A673 (cell line): ENCODE data around the gene C1QTNF5. TPM values are rescaled to one million over a fixed set of nuclear protein-coding genes. Genes with fewer than 3 reads are reported as not detected.
A peak's percentile ranks its signal among the peaks of the same experiment; 100 is the strongest.

Experiments
- Bru-seq: library from RNA; stranded (reverse); fragments of 400-500 nt; gene quantifications from one replicate; lab custom pipeline; 2021; lab: Mats Ljungman, UMichigan
- BruChase-seq, 2 experiments: library from RNA; stranded (reverse); fragments of 400-500 nt; gene quantifications; one replicate each; lab custom pipeline; 2021; lab: Mats Ljungman, UMichigan
- BruUV-seq: library from RNA; stranded (reverse); fragments of 400-500 nt; replicated peaks from 2 replicates; lab custom pipeline; 2021; lab: Mats Ljungman, UMichigan
- CTCF ChIA-PET: fragments of 300-600 bp; sonication (Branson Sonifier 250); formaldehyde crosslinking; loops from one replicate; lab custom pipeline; 2022; ENCODE audit warnings: antibody characterized with exemption; lab: Charles Lee
- POLR2A ChIA-PET: fragments of 300-600 bp; sonication (Branson Sonifier 250); formaldehyde crosslinking; loops from one replicate; lab custom pipeline; 2022; ENCODE audit warnings: antibody characterized with exemption; ENCODE audit not compliant: low non-redundant PET; lab: Charles Lee
- DNase-seq: peaks from one replicate; pipeline ENCODE4 v3.0.0-alpha.2; 2015; ENCODE audit warnings: low spot score
- H3K27ac ChIP-seq: fragments of 200-600 bp; sonication (generic); 2 replicates; pipeline ENCODE4 v1.5.1; 2016; ENCODE audit warnings: mixed run types, low read depth, mild to moderate bottlenecking, mixed read lengths, antibody characterized with exemption, low read length; ENCODE audit not compliant: poor library complexity, severe bottlenecking
- H3K27me3 ChIP-seq: fragments of 200-600 bp; sonication (generic); replicated peaks from 2 replicates; pipeline ENCODE4 v1.6.1; 2017; ENCODE audit warnings: mixed run types, low read depth, mild to moderate bottlenecking, mixed read lengths, antibody characterized with exemption, low read length; ENCODE audit not compliant: insufficient read depth, poor library complexity
- H3K36me3 ChIP-seq: fragments of 200-600 bp; sonication (generic); 2 replicates; pipeline ENCODE4 v1.6.1; 2016; ENCODE audit warnings: mixed run types, mild to moderate bottlenecking, mixed read lengths, antibody characterized with exemption, low read length; ENCODE audit not compliant: insufficient read depth, poor library complexity, severe bottlenecking
- H3K4me1 ChIP-seq: fragments of 200-600 bp; sonication (generic); 2 replicates; pipeline ENCODE4 v1.6.1; 2017; ENCODE audit warnings: mixed run types, mild to moderate bottlenecking, mixed read lengths, antibody characterized with exemption, low read length; ENCODE audit not compliant: insufficient read depth, poor library complexity, severe bottlenecking
- H3K4me3 ChIP-seq: fragments of 200-600 bp; sonication (generic); 2 replicates; pipeline ENCODE4 v1.5.1; 2016; ENCODE audit warnings: low read depth, mixed run types, mild to moderate bottlenecking, mixed read lengths, low read length; ENCODE audit not compliant: poor library complexity, severe bottlenecking
- H3K9me3 ChIP-seq: fragments of 200-600 bp; sonication (generic); 2 replicates; pipeline ENCODE4 v1.6.1; 2016; ENCODE audit warnings: mixed run types, low read depth, mild to moderate bottlenecking, mixed read lengths, antibody characterized with exemption, low read length; ENCODE audit not compliant: poor library complexity, severe bottlenecking
- EZH2 ChIP-seq: fragments of 200-600 bp; sonication (generic); IDR thresholded peaks from 2 replicates; pipeline ENCODE4 v1.6.1; 2017; ENCODE audit warnings: borderline replicate concordance, low read depth, mild to moderate bottlenecking, mixed read lengths, antibody characterized with exemption, low read length; ENCODE audit not compliant: poor library complexity, severe bottlenecking
- intact Hi-C: fragments of 100-400 bp; cut with micrococcal nuclease; formaldehyde crosslinking; loops from one replicate; pipeline ENCODE4 v1.10.0; 2022; ENCODE audit not compliant: unreplicated experiment
- long read RNA-seq: library from polyadenylated mRNA; stranded (forward); transcript quantifications from one replicate; pipeline ENCODE4 v2.0.0, GENCODE V29; 2022
- total RNA-seq: library from RNA; stranded (reverse); gene quantifications from 2 replicates; pipeline ENCODE4 v1.2.3, GENCODE V29; 2021
- TF ChIP-seq, protein P1 (sequence below): fragments of 300-800, 200-600 bp; sonication (generic); conservative IDR thresholded peaks from 2 replicates; pipeline ENCODE4 v1.5.1; 2017; ENCODE audit warnings: low read depth, mild to moderate bottlenecking, antibody characterized with exemption, low read length, moderate library complexity, mixed read lengths

Gene C1QTNF5, protein sequence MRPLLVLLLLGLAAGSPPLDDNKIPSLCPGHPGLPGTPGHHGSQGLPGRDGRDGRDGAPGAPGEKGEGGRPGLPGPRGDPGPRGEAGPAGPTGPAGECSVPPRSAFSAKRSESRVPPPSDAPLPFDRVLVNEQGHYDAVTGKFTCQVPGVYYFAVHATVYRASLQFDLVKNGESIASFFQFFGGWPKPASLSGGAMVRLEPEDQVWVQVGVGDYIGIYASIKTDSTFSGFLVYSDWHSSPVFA
- 0.31 TPM in 1 of 2 replicates, not detected in the other for total RNA-seq
- Bru-seq, nascent RNA, result not detected
- BruChase-seq, experiment 1, labeled RNA remaining after a 2-hour chase, result not detected
- BruChase-seq, experiment 2, labeled RNA remaining after a 6-hour chase, result not detected
- long read RNA-seq, result 0 reads

DNA sequence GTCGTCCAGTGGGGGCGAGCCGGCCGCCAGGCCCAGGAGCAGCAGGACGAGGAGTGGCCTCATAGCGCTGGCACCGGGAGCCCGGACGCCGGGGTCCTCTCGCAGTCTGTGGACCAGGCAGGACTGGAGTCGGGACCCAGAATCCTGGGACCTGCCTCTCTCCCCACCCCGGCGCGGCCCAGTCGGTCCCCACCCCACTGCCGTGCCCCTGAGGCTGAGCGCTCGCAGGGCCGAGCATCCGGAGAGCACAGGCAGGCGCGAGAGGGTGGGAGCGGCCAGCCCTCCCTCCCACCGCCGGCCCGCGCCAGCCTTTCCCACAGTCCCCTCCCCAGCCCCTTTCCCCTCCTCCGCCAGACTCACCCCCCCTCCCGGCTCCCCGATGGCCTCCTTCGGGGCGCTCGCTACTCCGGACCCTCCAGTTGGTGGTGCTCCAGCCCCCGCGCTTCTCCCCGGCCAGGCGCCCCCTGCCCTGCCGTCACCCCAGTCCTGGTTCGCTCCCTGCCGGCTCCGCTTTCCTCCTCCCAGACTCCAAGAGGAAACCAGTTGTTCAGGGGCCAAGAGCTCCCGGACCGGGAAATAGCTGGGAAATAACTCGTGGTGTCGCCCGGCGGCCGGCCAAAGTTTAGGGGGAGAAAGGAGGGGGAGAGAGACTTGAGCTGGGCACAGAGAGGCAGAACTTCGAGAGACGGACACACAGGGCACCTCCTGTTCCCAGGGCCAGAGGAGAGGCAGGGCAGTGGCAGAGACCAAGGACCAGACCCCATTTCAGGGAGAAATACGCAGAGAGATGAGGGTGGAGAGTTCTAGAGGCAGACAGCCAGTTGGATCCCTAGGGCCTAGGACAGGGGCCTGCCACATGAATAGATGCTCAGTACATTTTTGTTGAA lies at the start of gene C1QTNF5:
C1QTNF5 (minus strand) TSS at position 549 of the 887 bp plus-strand sequence; CDS start at position 63, 486 bp downstream.
- BruUV-seq, result no TSS peak
- Histone ChIP-seq H3K27ac (peak within 1 kb of the TSS; percentile 48), H3K4me3 (peak within 1 kb of the TSS; percentile 58), H3K4me1 (peaks cover 38% of the 10 kb centered on the region), H3K9me3 (no peaks in the 10 kb centered on the region), H3K27me3 (peaks cover 16% of the 10 kb centered on the region), H3K36me3 (peaks cover 12% of the 10 kb centered on the region)
- ChIA-PET POLR2A (no interaction called here), CTCF (interaction anchor here (0.5 to 4.2 kb wide), 11 partner anchors 9 to 274 kb away, joined by 3 to 40 read pairs (median 3); partner anchors contain the start of genes MCAM and USP2)
- no peak for TF ChIP-seq EZH2
- TF ChIP-seq, protein P1, sequence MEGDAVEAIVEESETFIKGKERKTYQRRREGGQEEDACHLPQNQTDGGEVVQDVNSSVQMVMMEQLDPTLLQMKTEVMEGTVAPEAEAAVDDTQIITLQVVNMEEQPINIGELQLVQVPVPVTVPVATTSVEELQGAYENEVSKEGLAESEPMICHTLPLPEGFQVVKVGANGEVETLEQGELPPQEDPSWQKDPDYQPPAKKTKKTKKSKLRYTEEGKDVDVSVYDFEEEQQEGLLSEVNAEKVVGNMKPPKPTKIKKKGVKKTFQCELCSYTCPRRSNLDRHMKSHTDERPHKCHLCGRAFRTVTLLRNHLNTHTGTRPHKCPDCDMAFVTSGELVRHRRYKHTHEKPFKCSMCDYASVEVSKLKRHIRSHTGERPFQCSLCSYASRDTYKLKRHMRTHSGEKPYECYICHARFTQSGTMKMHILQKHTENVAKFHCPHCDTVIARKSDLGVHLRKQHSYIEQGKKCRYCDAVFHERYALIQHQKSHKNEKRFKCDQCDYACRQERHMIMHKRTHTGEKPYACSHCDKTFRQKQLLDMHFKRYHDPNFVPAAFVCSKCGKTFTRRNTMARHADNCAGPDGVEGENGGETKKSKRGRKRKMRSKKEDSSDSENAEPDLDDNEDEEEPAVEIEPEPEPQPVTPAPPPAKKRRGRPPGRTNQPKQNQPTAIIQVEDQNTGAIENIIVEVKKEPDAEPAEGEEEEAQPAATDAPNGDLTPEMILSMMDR, result no peak
- intact Hi-C loops, result no loop called here
- DNase-seq, result no peak

DNA sequence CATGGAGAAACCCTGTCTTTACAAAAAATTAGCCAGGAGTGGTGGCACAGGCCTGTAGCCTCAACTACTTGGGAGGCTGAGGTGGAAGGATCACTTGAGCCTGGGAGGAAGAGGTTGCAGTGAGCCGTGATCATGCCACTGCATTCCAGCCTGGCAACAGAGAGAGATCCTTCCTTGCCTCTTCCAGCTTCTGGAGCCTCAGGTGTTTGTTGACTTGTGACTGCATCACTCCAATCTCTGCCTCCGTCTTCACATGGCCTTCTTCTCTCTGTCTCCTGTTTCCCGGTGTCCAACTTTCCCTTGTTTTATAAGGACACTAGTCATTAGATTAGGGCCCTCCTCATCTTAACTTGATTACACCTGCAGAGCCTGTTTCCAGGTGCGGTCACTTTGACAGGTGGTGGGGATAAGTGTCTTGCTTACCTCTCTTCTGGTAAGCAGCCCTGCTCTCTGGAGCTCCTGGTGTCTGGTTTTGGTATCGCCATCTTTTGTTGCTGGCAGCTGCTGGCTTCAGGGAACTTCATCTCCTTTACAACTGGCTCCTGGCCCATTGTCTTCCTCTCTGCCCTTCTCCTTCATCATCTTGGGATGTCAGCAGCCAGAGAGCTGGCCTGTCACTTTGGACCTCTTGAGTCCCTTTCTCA lies 49.0 kb upstream of the C1QTNF5 start:
- Histone ChIP-seq H3K27ac (no peak overlapping the region), H3K4me1 (no peaks in the 10 kb centered on the region), H3K36me3 (no peaks in the 10 kb centered on the region), H3K9me3 (no peaks in the 10 kb centered on the region), H3K27me3 (no peaks in the 10 kb centered on the region), H3K4me3 (no peak overlapping the region)
- ChIA-PET CTCF (interaction anchor here (0.6 to 0.8 kb wide), 3 partner anchors 21 to 85 kb away, joined by 3 to 5 read pairs (median 3); no protein-coding TSS in a partner anchor), POLR2A (no interaction called here)
- no TSS peak for BruUV-seq
- TF ChIP-seq, protein P1, result peak; percentile 54
- TF ChIP-seq EZH2, result no peak
- no peak for DNase-seq
- intact Hi-C loops, result no loop called here

DNA sequence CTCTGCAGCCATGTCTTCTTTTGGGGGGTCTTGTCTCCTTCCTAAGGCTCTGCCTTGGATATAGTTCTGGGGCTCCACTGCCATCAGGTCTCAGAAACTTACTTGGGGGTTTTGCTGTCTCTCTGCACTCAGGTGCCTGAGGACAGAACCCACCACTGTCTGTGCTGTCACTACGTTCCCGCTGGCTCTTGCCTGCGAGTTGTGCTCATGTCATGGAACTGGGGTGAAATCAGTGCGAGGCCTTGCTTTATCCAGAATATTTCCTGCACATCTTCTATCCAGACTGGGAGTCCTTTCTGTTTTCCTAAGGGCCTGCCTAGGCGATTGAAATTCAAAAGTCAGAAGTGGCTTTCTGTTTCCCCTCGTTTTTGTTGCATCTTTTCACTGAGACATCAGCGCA lies 47.4 kb upstream of the C1QTNF5 start:
- Histone ChIP-seq H3K27ac (no peak overlapping the region), H3K36me3 (no peaks in the 10 kb centered on the region), H3K4me3 (no peak overlapping the region), H3K9me3 (no peaks in the 10 kb centered on the region), H3K27me3 (no peaks in the 10 kb centered on the region), H3K4me1 (no peaks in the 10 kb centered on the region)
- TF ChIP-seq EZH2, result no peak
- TF ChIP-seq, protein P1, result no peak
- intact Hi-C loops, result no loop called here
- BruUV-seq, result no TSS peak
- ChIA-PET POLR2A (no interaction called here), CTCF (no interaction called here)
- DNase-seq, result no peak
